HepG2 (cell line): Measurements from ENCODE around the gene NDUFV1. TPM values are rescaled to one million over a fixed set of nuclear protein-coding genes. Genes with fewer than 3 reads are reported as not detected.
A peak's percentile ranks its signal among the peaks of the same experiment; 100 is the strongest.

ENCODE experiments used
- FOXA3 ChIP-seq: IDR thresholded peaks from 2 replicates; pipeline ENCODE4 v1.6.1; 2016; ENCODE audit warnings: missing genetic modification reagents, missing compliant biosample characterization
- MAFK ChIP-seq, 2 experiments: IDR thresholded peaks in 1 of 2; conservative IDR thresholded peaks in 1 of 2; 2 replicates each; pipeline ENCODE4 v1.6.1; 2011; ENCODE audit warnings: improper control_type of control experiment in 2 of 2, low read length in 2 of 2
- NR2C2 ChIP-seq: sonication (generic); formaldehyde crosslinking; IDR thresholded peaks from 2 replicates; pipeline ENCODE4 v1.4.0; 2020; ENCODE audit warnings: missing genetic modification reagents, mild to moderate bottlenecking, moderate library complexity, borderline replicate concordance
- ONECUT2 ChIP-seq: sonication (generic); formaldehyde crosslinking; IDR thresholded peaks from 2 replicates; pipeline ENCODE4 v1.4.0; 2020; ENCODE audit warnings: missing genetic modification reagents
- POGK ChIP-seq: sonication (generic); formaldehyde crosslinking; conservative IDR thresholded peaks from 2 replicates; pipeline ENCODE4 v1.8.0; 2022; ENCODE audit warnings: mild to moderate bottlenecking, moderate library complexity, missing genetic modification reagents
- SMAD3 ChIP-seq: sonication (generic); formaldehyde crosslinking; IDR thresholded peaks from 2 replicates; pipeline ENCODE4 v1.4.0; 2020; ENCODE audit warnings: missing genetic modification reagents
- TFAP4 ChIP-seq: sonication (generic); IDR thresholded peaks from 2 replicates; pipeline ENCODE4 v1.6.1; 2016; ENCODE audit warnings: low read depth, borderline replicate concordance
- ZNF10 ChIP-seq: sonication (generic); formaldehyde crosslinking; IDR thresholded peaks from 2 replicates; pipeline ENCODE4 v1.4.0; 2020; ENCODE audit warnings: mild to moderate bottlenecking, low read depth, missing genetic modification reagents, borderline replicate concordance
- ZNF232 ChIP-seq: sonication (generic); formaldehyde crosslinking; IDR thresholded peaks from 2 replicates; pipeline ENCODE4 v1.4.0; 2020; ENCODE audit warnings: missing genetic modification reagents, borderline replicate concordance
- ZNF264 ChIP-seq: sonication (generic); formaldehyde crosslinking; IDR thresholded peaks from 2 replicates; pipeline ENCODE4 v1.4.0; 2020; ENCODE audit warnings: missing genetic modification reagents
- ZNF337 ChIP-seq: sonication (generic); formaldehyde crosslinking; IDR thresholded peaks from 2 replicates; pipeline ENCODE4 v1.5.1; 2020; ENCODE audit warnings: missing genetic modification reagents, low read depth, mild to moderate bottlenecking, borderline replicate concordance
- ZNF570 ChIP-seq: sonication (generic); formaldehyde crosslinking; IDR thresholded peaks from 2 replicates; pipeline ENCODE4 v1.4.0; 2020; ENCODE audit warnings: mild to moderate bottlenecking, missing genetic modification reagents, borderline replicate concordance
- ZNF572 ChIP-seq: sonication (generic); formaldehyde crosslinking; IDR thresholded peaks from 2 replicates; pipeline ENCODE4 v1.5.1; 2020; ENCODE audit warnings: mild to moderate bottlenecking, missing genetic modification reagents
- ZNF639 ChIP-seq: conservative IDR thresholded peaks from 2 replicates; pipeline ENCODE4 v1.6.1; 2018; ENCODE audit warnings: missing genetic modification reagents
- polyA plus RNA-seq, 8 experiments: library from polyadenylated mRNA; depleted of rRNA in 3 of 8; stranded (reverse) in 7 of 8; unstranded in 1 of 8; fragments of >200 nt; fragmentation: Illumina TruSeq in 4 of 8; extraction: Trizol in 4 of 8; gene quantifications; 2 replicates each; pipeline versions ENCODE4 v1.2.1 to v1.2.3, GENCODE V29; 2011 to 2016; ENCODE audit warnings: low read depth in 4 of 8, missing spikeins in 1 of 8, mixed read lengths in 1 of 8; ENCODE audit not compliant: insufficient read depth in 1 of 8
- total RNA-seq, 5 experiments: library from RNA; depleted of rRNA; stranded (reverse); fragments of >200 nt; fragmentation: Illumina TruSeq; extraction: Trizol; gene quantifications; 2 replicates each; pipeline ENCODE4 v1.2.3, GENCODE V29; 2016; ENCODE audit warnings: low read depth in 1 of 5
- TF ChIP-seq, protein P1 (sequence below), 2 experiments: fragments of 450-650 bp in 1 of 2; sonication (generic) in 1 of 2; formaldehyde crosslinking in 1 of 2; IDR thresholded peaks; 2 replicates each; pipeline versions ENCODE4 v1.6.1 to v1.8.0; 2016 to 2022; ENCODE audit warnings: antibody characterized with exemption in 1 of 2, mild to moderate bottlenecking in 1 of 2, missing genetic modification reagents in 1 of 2

The NDUFV1 gene
- total and polyA plus RNA-seq, 2 of the 13 experiments (the other 11 are each of a cell fraction or from before 2014, with no cell fraction given), result 88.9 to 137 TPM

DNA sequence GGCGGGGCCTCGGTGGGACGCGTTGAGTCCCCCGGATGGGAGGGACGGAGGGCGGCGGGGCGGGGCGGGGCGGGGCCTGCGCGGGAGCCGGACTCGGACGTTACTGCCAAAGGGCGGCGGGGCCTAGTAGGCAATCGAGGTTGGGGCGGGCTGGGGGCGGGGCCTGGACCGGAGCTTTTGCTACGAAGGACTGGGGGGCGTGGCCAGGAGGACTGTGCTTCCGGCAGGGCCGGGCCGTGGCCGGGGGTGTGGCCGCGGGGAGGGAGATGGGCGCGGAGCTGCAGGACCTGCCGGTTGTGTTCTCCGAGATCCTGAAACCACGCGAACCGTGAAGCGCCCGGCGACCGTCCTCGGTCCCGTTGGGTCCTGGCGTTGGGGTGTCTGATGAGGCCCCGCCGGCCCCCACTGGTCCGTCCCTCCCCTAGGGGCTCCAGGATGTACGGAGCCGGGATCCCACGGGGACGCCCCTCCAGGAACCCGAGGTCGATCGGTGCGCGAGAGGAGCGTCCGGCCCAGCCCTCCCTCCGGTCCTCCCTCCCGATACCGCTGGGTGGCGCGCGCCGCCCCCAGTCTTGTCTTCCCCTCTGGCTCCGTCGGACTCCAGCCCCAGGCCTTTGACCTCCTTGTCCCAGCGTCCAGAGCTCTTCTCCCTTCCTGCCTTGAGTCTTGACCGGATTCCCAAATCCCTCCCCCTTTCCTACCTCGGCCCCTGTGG lies 23.6 kb downstream of the NDUFV1 start (continued):
- TF ChIP-seq POGK (CRISPR knock-in tag) (0 out of 2 replicates have a peak, but pooled peaks have one; percentile 34), FOXA3 (CRISPR knock-in tag) (peak; percentile 28), TFAP4 (no peak), ZNF639 (CRISPR knock-in tag) (peak; percentile 69; the same call in 1 of the 2 replicates), SMAD3 (CRISPR knock-in tag) (peak; percentile 73; the same call in 1 of the 2 replicates), ONECUT2 (CRISPR knock-in tag) (0 out of 2 replicates have a peak, but pooled peaks have one; percentile 48), ZNF10 (no peak), ZNF337 (CRISPR knock-in tag) (no peak), ZNF232 (CRISPR knock-in tag) (peak; percentile 56; the same call in 1 of the 2 replicates), ZNF572 (no peak), ZNF570 (CRISPR knock-in tag) (no peak), NR2C2 (peak; percentile 57), ZNF264 (CRISPR knock-in tag) (peak; percentile 70; the same call in 1 of the 2 replicates), MAFK (conservative IDR thresholded peaks at IDR 0.05 in 1 of 2, IDR thresholded peaks at IDR 0.05 in 1 of 2; ENCODE audit: low read length in 2 of 2) (no peak)
- TF ChIP-seq, protein P1, sequence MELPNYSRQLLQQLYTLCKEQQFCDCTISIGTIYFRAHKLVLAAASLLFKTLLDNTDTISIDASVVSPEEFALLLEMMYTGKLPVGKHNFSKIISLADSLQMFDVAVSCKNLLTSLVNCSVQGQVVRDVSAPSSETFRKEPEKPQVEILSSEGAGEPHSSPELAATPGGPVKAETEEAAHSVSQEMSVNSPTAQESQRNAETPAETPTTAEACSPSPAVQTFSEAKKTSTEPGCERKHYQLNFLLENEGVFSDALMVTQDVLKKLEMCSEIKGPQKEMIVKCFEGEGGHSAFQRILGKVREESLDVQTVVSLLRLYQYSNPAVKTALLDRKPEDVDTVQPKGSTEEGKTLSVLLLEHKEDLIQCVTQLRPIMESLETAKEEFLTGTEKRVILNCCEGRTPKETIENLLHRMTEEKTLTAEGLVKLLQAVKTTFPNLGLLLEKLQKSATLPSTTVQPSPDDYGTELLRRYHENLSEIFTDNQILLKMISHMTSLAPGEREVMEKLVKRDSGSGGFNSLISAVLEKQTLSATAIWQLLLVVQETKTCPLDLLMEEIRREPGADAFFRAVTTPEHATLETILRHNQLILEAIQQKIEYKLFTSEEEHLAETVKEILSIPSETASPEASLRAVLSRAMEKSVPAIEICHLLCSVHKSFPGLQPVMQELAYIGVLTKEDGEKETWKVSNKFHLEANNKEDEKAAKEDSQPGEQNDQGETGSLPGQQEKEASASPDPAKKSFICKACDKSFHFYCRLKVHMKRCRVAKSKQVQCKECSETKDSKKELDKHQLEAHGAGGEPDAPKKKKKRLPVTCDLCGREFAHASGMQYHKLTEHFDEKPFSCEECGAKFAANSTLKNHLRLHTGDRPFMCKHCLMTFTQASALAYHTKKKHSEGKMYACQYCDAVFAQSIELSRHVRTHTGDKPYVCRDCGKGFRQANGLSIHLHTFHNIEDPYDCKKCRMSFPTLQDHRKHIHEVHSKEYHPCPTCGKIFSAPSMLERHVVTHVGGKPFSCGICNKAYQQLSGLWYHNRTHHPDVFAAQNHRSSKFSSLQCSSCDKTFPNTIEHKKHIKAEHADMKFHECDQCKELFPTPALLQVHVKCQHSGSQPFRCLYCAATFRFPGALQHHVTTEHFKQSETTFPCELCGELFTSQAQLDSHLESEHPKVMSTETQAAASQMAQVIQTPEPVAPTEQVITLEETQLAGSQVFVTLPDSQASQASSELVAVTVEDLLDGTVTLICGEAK (IDR thresholded peaks at IDR 0.05), result no peak
- TF ChIP-seq, protein P1 (CRISPR knock-in tag; IDR thresholded peaks at IDR 0.05), result peak; percentile 46; the same call in 1 of the 2 replicates
